HG02642 (cell line): ENCODE results near the gene UNC119.
A peak's percentile ranks its signal among the peaks of the same experiment; 100 is the strongest.
"Not testable (repeated sequence)": the region's sequence is repeated elsewhere in the genome, so short reads cannot be mapped to it uniquely, and the experiment has no call there.

Experiments
- ATAC-seq: cut with Tn5 transposase; IDR thresholded peaks from one replicate; pipeline ENCODE4 v1.9.1; 2021; ENCODE audit warnings: mild to moderate bottlenecking; ENCODE audit not compliant: unreplicated experiment, poor library complexity

Gene UNC119

GRCh38 chr17:28552176-28552999 is at the start of gene UNC119:
Gene UNC119 (minus strand): TSS chr17:28552624. CDS start chr17:28552557, 67 bp downstream.
- ATAC-seq = peak; percentile 68

GRCh38 chr17:28599311-28600184 is 47.1 kb upstream of the UNC119 start:
- ATAC-seq = peak; percentile 45

GRCh38 chr17:28598799-28599310 is 46.4 kb upstream of the UNC119 start, which contains the start of gene SPAG5:
Gene SPAG5 (minus strand): TSS chr17:28599025. CDS start chr17:28598946, 79 bp downstream.
- peak; percentile 85 for ATAC-seq

- peak; percentile 7 for ATAC-seq
These were observed 46.0 kb upstream of the UNC119 start for GRCh38 chr17:28598389-28598788.

GRCh38 chr17:28597606-28598383 is 45.4 kb upstream of the UNC119 start:
- no peak for ATAC-seq

- no peak for ATAC-seq
These were observed 39.8 kb upstream of the UNC119 start for GRCh38 chr17:28592260-28592659.

- no peak for ATAC-seq
These were observed 33.4 kb upstream of the UNC119 start for GRCh38 chr17:28585851-28586250.

GRCh38 chr17:28584434-28584833 is 32.0 kb upstream of the UNC119 start:
- no peak for ATAC-seq

GRCh38 chr17:28582513-28582912 is 30.1 kb upstream of the UNC119 start:
- ATAC-seq = no peak

GRCh38 chr17:28580959-28581358 is 28.5 kb upstream of the UNC119 start:
- no peak for ATAC-seq

GRCh38 chr17:28579526-28579925 is 27.1 kb upstream of the UNC119 start:
- ATAC-seq = no peak

GRCh38 chr17:28578246-28579195 is 26.1 kb upstream of the UNC119 start:
- no peak for ATAC-seq

GRCh38 chr17:28577466-28577824 is 25.0 kb upstream of the UNC119 start:
- no peak for ATAC-seq

- peak; percentile 88 for ATAC-seq
These were observed 24.5 kb upstream of the UNC119 start, which contains the start of gene ALDOC for GRCh38 chr17:28576758-28577465. Gene ALDOC (minus strand): TSS chr17:28576895. CDS start chr17:28575532, 1,363 bp downstream.

- not testable (repeated sequence) for ATAC-seq
These were observed 23.6 kb upstream of the UNC119 start for GRCh38 chr17:28576016-28576415.

- no peak for ATAC-seq
These were observed 22.8 kb upstream of the UNC119 start for GRCh38 chr17:28575126-28575795.

GRCh38 chr17:28574526-28574925 is 22.1 kb upstream of the UNC119 start:
- no peak for ATAC-seq

- ATAC-seq = no peak
These were observed 21.6 kb upstream of the UNC119 start for GRCh38 chr17:28573966-28574480.
